HG03135 (cell line): ENCODE results near the gene MOXD1.

Experiments used
- ATAC-seq: cut with Tn5 transposase; IDR thresholded peaks from one replicate; pipeline ENCODE4 v1.9.1; 2021; ENCODE audit warnings: mild to moderate bottlenecking, moderate library complexity; ENCODE audit not compliant: unreplicated experiment

The MOXD1 gene

DNA sequence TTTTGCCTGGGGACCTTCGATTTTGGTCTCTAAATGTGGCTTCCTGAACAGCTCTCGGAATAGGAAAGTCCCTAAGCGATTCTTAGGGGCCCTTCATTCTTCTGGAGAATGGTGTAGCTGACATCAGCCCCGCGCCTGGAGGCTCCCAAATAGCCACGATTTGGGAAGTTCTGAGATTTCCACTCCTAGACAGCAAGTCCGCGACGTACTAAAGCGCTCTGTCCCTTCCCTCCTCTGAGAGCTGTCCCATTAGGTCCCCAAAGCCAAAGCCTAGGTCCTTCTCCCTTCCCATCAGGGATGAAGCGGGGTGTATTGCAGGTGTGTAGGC is 756 bp downstream of the MOXD1 start:
- ATAC-seq, result no peak

DNA sequence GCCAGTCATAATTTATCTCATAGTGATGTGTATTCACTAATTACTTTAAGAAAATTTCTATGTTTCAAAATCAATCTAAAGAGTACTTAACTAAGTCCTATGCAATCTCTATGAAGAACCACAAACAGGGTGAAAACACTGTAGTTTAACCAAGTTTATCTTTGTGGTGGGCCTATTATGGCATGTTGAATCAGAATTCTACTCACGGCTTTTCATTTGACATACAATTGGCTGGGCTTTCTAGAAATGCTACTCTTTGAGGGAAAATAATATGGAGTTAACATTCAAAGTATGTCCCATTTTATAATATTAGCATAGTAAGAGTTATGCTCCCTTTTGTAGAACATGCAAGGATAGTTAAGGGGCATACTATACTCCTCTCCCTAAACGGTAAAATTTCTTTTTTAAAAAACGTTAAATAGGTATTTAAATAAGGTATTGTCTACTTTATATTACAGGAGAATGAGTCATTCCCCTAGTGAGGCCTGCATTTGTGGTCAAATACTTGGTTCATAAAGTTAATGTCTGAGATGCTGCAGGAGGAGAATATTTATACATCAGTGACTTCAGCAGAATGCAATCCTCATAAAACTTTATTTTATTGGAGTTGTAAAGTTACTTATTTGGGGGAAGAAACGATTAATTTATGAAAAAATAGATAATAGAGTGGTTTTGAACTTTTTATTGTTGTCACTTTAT is 1.8 kb downstream of the MOXD1 start:
- ATAC-seq, result no peak

DNA sequence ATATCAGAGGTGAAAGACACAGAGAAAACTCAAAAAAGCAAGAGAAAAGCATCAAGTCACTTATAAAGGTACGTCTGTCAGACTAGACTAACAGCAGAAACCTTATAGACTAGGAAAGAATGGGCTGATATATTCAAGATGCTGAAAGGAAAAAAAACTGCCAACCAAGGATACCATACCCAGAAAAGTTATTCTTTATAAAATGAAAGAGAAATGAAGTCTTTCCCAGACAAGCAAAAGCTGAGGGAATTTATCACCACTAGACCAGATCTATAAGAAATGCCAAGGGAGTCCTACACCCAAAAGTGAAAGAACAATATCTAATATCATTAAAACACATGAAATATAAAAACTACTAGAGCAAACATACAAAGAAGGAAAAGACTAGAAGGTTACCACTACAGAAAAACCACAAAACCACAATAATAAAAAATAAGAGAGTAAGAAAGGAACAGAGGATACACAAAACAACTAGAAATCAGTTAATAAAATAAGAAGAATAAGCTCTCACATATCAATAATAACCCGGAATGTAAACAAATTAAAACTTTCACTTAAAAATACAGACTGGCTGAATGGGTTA is 6.2 kb downstream of the MOXD1 start:
- no peak for ATAC-seq

DNA sequence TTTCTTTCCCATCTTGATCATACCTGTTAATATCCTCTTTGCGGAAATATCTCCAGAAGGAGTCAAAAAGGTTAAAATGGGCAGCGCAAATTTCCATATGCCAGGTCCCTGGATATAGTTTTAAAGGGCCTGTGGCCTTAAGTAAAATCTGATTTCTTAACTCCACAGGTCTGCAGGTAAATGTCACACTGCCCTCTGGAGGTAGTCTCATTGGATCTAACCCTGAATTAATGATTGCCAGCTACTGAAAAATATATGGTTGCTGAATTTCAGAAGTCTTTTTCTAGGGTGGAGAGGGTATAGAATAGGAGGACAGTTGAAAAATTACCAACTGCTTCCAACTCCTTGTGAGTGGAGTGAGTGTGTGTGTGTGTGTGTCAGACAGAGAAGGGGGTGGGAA is 8.5 kb downstream of the MOXD1 start:
- no peak for ATAC-seq

DNA sequence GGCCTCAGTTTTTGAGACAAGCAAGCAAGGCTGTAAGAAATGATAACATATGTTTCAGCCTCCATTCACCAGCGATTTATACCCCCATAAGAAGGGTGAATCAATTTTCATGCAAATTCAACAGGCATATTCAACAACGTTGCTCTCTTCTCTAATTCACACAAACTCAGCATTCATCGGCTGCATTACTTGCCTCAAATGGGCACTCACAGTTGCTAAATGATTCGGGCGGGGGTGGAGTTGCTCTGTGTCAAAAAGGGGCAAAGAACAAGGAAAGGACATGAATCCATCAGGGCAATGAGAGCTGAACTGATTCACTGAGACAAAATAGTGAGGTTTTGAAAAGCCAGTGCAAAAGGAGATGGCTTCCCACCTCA is 9.0 kb downstream of the MOXD1 start:
- ATAC-seq, result no peak

GRCh38 chr6:132391391-132392269 is 9.6 kb downstream of the MOXD1 start:
- no peak for ATAC-seq

GRCh38 chr6:132390451-132390850 is 10.8 kb downstream of the MOXD1 start:
- ATAC-seq, result no peak

DNA sequence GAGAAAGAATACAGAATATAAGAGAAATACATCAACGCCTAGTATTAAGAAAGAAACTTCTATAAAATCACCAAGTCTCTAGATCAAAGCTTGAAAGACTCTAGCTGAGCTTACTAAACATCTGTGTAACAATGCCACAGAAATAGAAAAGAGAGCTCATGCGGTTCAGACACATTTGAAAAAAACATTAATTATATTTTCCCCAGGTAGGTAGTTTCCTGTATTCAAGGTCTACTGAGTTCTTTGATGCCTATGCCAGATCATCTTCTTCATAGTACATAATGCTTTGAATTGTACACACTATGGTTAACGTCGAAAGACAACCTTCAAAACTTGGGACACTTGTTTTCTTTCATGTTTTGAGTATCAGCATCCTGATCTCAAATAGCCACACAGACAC is 11.3 kb downstream of the MOXD1 start:
- ATAC-seq, result no peak

DNA sequence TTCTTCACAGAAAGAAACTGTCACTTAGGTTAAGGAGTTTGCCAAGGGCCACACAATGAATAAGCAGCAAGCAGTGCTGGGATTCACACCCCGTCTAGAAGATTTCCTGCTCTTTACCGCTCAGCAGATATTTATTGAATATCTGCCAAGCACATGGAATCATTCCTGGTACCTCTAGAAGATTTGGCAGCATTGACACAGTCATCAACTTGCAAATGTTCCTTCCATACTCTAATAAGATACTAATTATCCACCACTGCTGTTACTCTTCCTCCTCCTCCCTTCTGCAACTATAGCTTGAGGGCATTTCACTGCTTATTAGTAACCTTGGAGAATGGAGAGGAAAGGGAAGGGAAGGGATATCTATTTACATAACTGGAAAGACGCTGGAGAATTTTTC is 13.0 kb downstream of the MOXD1 start:
- ATAC-seq, result no peak

- ATAC-seq, result no peak
Measured at GRCh38 chr6:132382630-132383175, 18.6 kb downstream of the MOXD1 start.

DNA sequence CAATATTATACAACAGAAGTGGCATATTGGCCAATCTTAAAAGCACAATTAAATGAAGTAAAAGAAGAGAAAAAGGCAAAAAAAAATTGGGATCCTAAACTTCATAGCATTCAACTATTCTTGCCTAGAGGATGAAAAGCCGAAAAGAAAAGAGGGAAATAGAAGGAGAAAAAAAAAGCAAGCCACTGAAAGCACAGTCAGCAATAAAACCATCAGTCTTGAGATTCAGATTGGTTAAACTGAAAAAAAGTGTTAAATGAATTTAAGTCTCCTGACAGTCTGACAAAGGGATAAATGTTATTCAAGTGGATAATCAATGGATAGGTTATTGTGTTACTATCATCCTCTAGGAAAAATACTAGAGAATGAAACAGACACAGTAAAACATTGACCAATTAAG is 19.9 kb downstream of the MOXD1 start:
- no peak for ATAC-seq

DNA sequence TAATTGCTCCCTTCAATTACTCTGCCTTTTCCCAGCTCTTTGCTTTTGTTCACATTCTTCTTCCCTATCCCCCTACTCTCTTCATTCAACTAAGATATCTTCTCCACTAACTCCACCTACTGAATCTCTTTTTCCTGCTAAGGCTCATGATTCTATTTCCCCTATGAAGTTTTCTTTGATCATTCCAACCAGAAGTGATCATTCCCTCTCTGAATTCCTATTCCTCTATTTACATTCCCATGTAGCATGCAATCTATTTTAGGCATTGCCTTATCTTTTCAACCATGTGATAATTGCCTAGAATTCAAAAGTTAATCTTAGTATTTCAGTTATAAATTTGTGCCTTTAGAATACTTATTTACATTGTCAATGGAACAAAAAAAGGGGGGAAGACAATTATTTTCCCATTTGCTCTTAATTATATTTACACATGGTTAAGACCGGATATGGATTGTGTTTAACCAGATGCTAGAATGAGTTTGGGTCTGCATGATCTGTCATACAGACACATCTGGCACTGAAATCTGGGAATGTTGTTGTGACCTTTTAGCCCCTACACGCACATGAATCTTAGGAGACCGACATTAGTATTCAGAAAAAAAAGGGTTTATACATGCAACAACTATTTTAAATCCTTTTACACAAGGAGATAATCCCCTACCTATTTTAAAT is 20.8 kb downstream of the MOXD1 start:
- ATAC-seq, result no peak

DNA sequence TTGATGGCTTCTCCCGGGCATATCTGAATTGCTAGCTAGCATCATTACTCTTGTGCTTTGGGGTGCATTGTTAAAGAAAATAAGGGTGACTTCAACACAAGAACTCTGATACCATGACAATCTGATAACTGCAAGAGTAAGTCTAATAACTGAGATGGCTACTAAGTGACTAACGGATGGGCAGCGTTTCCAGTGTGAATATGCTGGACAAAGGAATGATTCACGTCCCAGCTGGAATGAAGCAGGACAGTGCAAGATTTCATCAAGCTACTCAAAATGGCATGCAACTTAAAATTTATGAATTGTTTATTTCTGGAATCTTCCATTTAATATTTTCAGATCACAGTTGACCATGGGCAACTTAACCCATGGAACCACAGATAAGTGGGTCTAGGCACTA is 31.7 kb downstream of the MOXD1 start:
- ATAC-seq, result no peak

DNA sequence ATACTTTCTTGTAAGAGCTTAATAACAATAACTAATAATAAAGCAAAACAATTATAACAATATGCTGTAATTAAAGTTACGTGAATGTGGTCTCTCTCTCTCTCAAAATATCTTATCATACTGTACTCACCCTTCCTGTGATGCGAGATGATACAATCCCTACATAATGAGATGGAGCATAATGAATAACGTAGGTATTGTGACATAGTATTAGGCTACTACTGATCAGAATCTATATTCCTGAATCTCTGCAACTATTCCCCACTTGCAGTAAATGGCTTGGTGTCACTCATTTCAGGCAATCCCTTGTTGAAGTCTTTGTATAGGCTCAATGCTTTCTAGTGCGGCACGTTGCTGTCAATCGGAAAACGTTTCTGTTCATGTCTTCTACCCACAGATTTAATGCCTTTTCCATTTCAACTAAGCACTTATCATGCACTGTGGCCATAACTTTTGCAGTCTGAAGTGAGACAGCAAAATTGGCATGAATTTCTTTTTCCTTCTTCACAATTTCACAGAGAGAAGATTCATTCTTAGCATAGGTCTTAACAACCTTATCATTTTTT is 32.3 kb downstream of the MOXD1 start:
- no peak for ATAC-seq

DNA sequence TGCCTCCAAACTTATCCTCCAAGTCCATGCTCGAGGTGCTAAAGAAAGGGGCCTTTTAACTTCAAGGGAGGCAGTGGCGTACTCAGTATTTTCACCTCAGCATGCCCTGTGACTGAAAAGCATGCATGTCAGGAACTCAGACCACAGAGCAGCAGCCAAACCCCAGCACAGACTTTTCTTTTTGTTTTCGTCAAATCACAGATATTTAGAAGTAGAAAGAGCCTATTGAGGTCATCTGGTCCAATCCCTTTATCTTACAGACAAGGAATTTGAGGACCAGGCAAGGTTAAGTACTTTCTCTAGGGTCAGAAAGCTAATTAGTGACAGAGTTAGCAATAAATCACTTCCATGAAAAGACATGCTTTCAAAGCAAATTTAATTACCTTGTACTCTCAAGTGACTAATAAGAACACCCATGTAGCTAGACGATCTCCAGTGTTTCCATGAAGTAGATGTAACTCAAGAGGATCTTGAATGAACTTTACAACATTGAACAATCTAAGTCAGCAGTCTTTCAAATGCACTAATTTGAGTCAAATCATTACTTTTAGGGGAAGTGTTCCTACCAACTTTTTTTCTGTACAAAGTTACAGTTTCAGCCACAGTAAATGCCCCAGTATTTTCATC is 35.9 kb downstream of the MOXD1 start:
- peak; percentile 97 for ATAC-seq

- ATAC-seq, result no peak
Measured at GRCh38 chr6:132364306-132365074, 36.8 kb downstream of the MOXD1 start.

GRCh38 chr6:132362442-132363185 is 38.7 kb downstream of the MOXD1 start:
- ATAC-seq, result no peak

GRCh38 chr6:132361101-132361500 is 40.2 kb downstream of the MOXD1 start:
- ATAC-seq, result no peak

DNA sequence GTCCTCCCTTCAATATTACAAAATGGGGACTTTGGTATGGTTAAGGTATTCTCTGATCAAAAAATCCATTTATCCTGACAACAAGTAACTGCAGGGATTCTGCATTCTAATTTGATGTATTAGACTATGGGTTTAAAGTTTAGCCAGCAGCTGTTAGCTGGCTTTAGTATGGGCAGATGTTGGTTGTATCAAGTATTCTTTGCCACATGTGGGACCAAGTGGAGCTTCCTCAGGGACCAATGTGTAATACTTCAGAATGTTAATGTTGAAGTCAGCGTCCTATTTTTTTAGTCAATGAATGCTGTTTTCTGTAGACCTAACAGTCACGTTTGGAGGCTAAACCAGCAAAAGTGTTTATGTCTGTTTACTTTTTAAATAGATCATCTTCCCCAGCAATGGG is 41.4 kb downstream of the MOXD1 start:
- ATAC-seq, result no peak
